ENCODE measurements around the gene B4GALT4.

B4GALT4 gene

DNA sequence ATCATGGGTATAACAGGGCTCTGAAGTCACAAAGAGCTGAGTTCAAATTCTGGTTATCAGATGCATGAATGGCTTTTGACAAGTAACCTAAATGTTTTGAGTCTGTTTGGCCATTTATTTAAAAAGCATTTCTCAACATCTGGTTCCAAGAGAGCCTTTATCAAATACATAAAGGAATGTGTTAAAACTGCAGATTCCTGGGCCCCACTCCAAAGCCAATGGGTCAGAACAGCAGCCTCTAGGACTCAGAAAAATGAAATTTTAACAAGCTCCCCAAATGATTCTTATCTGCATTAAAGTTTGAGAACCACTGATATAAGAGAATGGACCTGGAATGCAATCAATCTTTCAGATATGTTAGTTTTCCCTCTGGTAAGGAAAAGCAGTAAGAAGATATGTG is 3.4 kb downstream of the B4GALT4 start:
- no peak for DNase-seq (ENCODE audit: low read depth in 2 of 2)

GRCh38 chr3:119236756-119237155 is 3.9 kb downstream of the B4GALT4 start:
- DNase-seq (ENCODE audit: low read depth in 2 of 2) = no peak

- no peak for DNase-seq (ENCODE audit: low read depth in 2 of 2)
These were observed 5.5 kb downstream of the B4GALT4 start for GRCh38 chr3:119235151-119235550.

DNA sequence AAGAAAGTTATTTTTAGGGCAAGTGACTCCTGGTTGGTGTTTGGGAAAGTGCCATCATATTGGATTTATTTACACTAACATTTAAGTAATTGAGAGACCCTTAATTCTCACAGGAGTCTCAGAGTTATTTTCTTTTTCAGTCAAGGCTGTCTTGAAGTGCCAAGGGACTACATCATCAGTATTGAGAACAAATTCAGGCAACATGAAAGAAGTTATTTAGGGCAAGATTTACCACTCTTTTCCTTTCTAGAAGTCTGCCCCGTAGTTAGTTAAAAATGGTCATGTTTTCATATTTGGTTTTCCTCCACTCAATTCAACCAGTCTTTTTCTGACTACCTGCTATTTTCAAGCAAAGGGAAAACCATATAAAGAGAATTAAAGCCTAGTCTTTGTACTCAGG is 6.1 kb downstream of the B4GALT4 start:
- no peak for DNase-seq (ENCODE audit: low read depth in 2 of 2)

GRCh38 chr3:119230745-119231144 is 9.9 kb downstream of the B4GALT4 start:
- no peak for DNase-seq (ENCODE audit: low read depth in 2 of 2)

- no peak for DNase-seq (ENCODE audit: low read depth in 2 of 2)
These were observed 10.6 kb downstream of the B4GALT4 start for GRCh38 chr3:119230071-119230470.

- no peak for DNase-seq (ENCODE audit: low read depth in 2 of 2)
These were observed 11.5 kb downstream of the B4GALT4 start for GRCh38 chr3:119229190-119229589.

- DNase-seq (ENCODE audit: low read depth in 2 of 2) = no peak
These were observed 12.1 kb downstream of the B4GALT4 start for GRCh38 chr3:119228373-119229145.

GRCh38 chr3:119227070-119227850 is 13.4 kb downstream of the B4GALT4 start:
- DNase-seq (ENCODE audit: low read depth in 2 of 2) = no peak

- DNase-seq (ENCODE audit: low read depth in 2 of 2) = no peak
These were observed 15.6 kb downstream of the B4GALT4 start for GRCh38 chr3:119225121-119225520.

- DNase-seq (ENCODE audit: low read depth in 2 of 2) = no peak
These were observed 17.2 kb downstream of the B4GALT4 start for GRCh38 chr3:119223511-119223910.

- DNase-seq (ENCODE audit: low read depth in 2 of 2) = no peak
These were observed 18.3 kb downstream of the B4GALT4 start for GRCh38 chr3:119222391-119222790.

- DNase-seq (ENCODE audit: low read depth in 2 of 2) = no peak
These were observed 18.8 kb downstream of the B4GALT4 start for GRCh38 chr3:119221779-119222320.

- no peak for DNase-seq (ENCODE audit: low read depth in 2 of 2)
These were observed 19.6 kb downstream of the B4GALT4 start for GRCh38 chr3:119220970-119221667.

GRCh38 chr3:119220198-119220597 is 20.5 kb downstream of the B4GALT4 start:
- DNase-seq (ENCODE audit: low read depth in 2 of 2) = no peak

DNA sequence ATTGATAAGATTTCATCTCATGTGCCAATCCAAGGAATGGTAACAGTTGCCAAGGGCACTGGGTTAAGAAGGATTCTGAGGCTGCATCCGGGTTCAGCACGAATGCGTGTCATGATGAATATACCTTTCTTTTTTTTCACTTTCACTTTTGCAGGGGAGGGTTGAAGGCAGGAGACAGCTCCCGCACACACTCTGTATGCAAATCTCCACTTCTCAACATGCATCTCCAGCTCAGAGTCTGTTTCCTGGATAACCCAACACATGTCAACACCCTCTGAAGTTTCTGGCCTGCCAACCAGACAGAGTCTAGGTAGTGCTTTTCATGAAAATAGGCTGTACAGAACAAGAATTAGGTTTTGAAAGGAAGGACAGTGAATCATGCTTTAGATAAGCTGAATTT is 21.6 kb downstream of the B4GALT4 start:
- DNase-seq (ENCODE audit: low read depth in 2 of 2) = no peak

- no peak for DNase-seq (ENCODE audit: low read depth in 2 of 2)
These were observed 28.9 kb downstream of the B4GALT4 start for GRCh38 chr3:119211803-119212202.

- DNase-seq (ENCODE audit: low read depth in 2 of 2) = no peak
These were observed 29.5 kb downstream of the B4GALT4 start for GRCh38 chr3:119211193-119211592.

DNA sequence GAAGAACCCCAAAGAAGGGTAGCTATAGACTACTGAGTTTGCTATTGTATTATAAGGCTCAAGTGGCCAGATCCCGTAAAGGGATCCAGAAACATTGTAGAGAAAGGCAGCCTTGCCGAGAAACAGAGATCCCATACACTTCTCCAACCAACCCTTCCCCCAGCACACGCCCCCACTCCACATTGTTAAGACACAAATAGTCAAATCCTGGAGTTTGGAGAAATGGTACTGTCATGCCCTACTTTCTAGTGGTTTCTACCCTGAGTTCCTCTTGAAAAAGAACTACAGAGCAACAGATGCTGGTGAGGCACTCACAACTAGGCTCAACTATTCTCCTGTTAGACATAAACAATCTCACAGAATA is 33.2 kb downstream of the B4GALT4 start:
- no peak for DNase-seq (ENCODE audit: low read depth in 2 of 2)

DNA sequence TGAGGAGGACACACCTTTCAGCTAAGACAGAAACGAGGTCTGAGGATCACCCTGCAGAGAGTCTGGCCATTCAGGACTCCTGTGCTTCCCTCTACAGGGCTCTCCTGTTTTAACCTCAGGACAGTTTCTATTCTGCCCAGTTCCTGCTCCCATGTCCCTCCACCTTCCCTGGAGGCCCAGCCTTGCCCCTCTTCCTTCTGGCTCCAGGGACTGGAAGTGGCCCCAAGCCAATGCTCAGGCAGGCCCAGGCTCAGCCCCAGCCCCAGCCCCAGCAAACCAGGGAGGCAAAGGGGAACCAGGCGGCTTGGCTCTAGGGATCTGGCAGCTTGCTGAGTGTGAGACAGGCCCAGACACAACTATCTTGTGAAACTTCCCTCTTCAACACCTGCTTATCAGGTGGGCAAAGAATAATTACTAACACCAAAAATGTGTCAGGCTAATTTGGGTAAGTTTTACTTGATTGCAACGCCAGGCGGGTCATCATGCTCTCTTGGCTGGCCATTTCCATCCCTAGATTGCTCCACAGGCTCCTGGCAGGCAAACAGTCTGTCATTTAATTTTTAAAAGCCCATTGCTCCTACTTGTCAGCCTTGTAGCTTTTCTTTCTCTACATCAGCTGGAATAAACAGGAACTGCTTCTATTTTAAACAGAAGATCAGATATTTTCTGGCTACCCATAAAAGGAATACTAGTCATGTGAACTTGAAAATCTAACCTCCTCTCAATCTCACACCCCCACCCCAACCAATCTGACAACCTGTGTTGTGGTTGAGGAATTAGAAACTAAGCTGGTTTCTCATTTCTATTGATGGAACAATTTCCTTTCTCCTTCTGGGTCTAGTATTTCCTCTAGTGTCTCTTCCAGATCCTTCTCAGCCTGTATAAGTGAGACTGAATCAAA is 33.8 kb downstream of the B4GALT4 start:
- no peak for DNase-seq (ENCODE audit: low read depth in 2 of 2)

GRCh38 chr3:119205685-119206084 is 35.0 kb downstream of the B4GALT4 start:
- no peak for DNase-seq (ENCODE audit: low read depth in 2 of 2)
